Measurements from ENCODE around the gene ITGA7. TPM values are rescaled to one million over a fixed set of nuclear protein-coding genes. Genes with fewer than 3 reads are reported as not detected.

ITGA7 gene
- total and polyA plus RNA-seq, 2 of the 8 experiments (the other 6 are each of a cell fraction or from before 2014, with no cell fraction given): 57.6 to 86.1 TPM

GRCh38 chr12:55664826-55665225 lies 42.9 kb downstream of the ITGA7 start:
- Histone ChIP-seq H3K79me2 (ENCODE audit: control insufficient read depth in 1 of 2, insufficient read depth in 2 of 2, low read length in 2 of 2) (no peaks in the 10 kb centered on the region), H2AFZ (ENCODE audit: low read length) (peak overlapping the region; percentile 79), H3K18ac (ENCODE audit: extremely low read depth, low read length) (no peak overlapping the region), H3K23me2 (ENCODE audit: low read depth, low read length) (no peaks in the 10 kb centered on the region), H3K4me3 (ENCODE audit: extremely low read depth in 1 of 4, insufficient read depth in 2 of 4, low read depth in 3 of 4, low read length in 4 of 4) (no peak overlapping the region), H2BK5ac (ENCODE audit: low read depth, low read length) (no peak overlapping the region), H3K23ac (ENCODE audit: insufficient read length) (no peak overlapping the region), H4K8ac (ENCODE audit: extremely low read depth, insufficient read depth, low read length) (no peak overlapping the region), H3K56ac (replicated peaks; ENCODE audit: insufficient read length, low read depth, low read length) (no peak overlapping the region), H2BK120ac (replicated peaks; ENCODE audit: low read depth, low read length) (no peak overlapping the region), H2AK5ac (ENCODE audit: low read depth, low read length) (no peak overlapping the region), H4K20me1 (replicated peaks in 1 of 2; ENCODE audit: control insufficient read depth in 1 of 2, insufficient read depth in 2 of 2, low read length in 2 of 2) (no peaks in the 10 kb centered on the region), H2BK20ac (ENCODE audit: low read length) (no peak overlapping the region), H3K14ac (ENCODE audit: insufficient read length) (no peak overlapping the region), H3K36me3 (ENCODE audit: control insufficient read depth in 2 of 4, insufficient read depth in 4 of 4, low read length in 3 of 4) (no peaks in the 10 kb centered on the region), H3K27ac (ENCODE audit: low read depth, low read length) (no peak overlapping the region), H3K4me2 (ENCODE audit: insufficient read depth in 1 of 2, low read depth in 2 of 2, low read length in 2 of 2) (no peak overlapping the region), H3K79me1 (ENCODE audit: low read depth, low read length) (no peaks in the 10 kb centered on the region), H3K9me3 (ENCODE audit: insufficient read depth in 2 of 2, low read depth in 1 of 2, low read length in 1 of 2) (no peaks in the 10 kb centered on the region), H3K4me1 (replicated peaks in 1 of 4; ENCODE audit: control insufficient read depth in 3 of 4, insufficient read depth in 4 of 4, low read length in 3 of 4) (no peaks in the 10 kb centered on the region), H2BK12ac (ENCODE audit: low read depth, low read length) (no peak overlapping the region), H4K91ac (replicated peaks; ENCODE audit: insufficient read length, low read length) (no peak overlapping the region), H4K5ac (ENCODE audit: insufficient read length, low read depth, low read length) (no peak overlapping the region), H3K4ac (replicated peaks; ENCODE audit: insufficient read length, low read depth, low read length) (no peak overlapping the region), H3K9ac (replicated peaks in 1 of 4; ENCODE audit: extremely low read depth in 1 of 4, low read depth in 3 of 4, low read length in 3 of 4) (no peak overlapping the region), H3K27me3 (replicated peaks in 1 of 4; ENCODE audit: control insufficient read depth in 3 of 4, extremely low read depth in 1 of 4, insufficient read depth in 3 of 4, low read length in 3 of 4) (no peaks in the 10 kb centered on the region), H2BK15ac (ENCODE audit: low read length) (no peak overlapping the region)
- 93% methylated on average over 10 of the region's 10 CpGs; no CpG with 5 or more reads in 1 of the 2 experiments for WGBS, 2 experiments (ENCODE audit: extremely low coverage in 1 of 2, insufficient coverage in 1 of 2, insufficient read length in 1 of 2, insufficient replicate concordance in 2 of 2, low coverage in 1 of 2, low lambda C conversion rate in 2 of 2, missing lambda C conversion rate in 1 of 2)
- CTCF ChIA-PET (ENCODE audit: partially characterized antibody): interaction anchor here (0.9 to 1.6 kb wide), 4 partner anchors 17 to 55 kb away, joined by 3 to 6 read pairs (median 4); partner anchors contain the start of gene RDH5
- POLR2A ChIA-PET (ENCODE audit: partially characterized antibody): no interaction called here
- DNase-seq (ENCODE audit: low read depth in 1 of 2, low spot score in 2 of 2) (no peak), FAIRE-seq (no peak)
